ENCODE results near the gene GLUD1.
"Not testable (repeated sequence)": the region's sequence is repeated elsewhere in the genome, so short reads cannot be mapped to it uniquely, and the experiment has no call there.

Gene GLUD1

DNA sequence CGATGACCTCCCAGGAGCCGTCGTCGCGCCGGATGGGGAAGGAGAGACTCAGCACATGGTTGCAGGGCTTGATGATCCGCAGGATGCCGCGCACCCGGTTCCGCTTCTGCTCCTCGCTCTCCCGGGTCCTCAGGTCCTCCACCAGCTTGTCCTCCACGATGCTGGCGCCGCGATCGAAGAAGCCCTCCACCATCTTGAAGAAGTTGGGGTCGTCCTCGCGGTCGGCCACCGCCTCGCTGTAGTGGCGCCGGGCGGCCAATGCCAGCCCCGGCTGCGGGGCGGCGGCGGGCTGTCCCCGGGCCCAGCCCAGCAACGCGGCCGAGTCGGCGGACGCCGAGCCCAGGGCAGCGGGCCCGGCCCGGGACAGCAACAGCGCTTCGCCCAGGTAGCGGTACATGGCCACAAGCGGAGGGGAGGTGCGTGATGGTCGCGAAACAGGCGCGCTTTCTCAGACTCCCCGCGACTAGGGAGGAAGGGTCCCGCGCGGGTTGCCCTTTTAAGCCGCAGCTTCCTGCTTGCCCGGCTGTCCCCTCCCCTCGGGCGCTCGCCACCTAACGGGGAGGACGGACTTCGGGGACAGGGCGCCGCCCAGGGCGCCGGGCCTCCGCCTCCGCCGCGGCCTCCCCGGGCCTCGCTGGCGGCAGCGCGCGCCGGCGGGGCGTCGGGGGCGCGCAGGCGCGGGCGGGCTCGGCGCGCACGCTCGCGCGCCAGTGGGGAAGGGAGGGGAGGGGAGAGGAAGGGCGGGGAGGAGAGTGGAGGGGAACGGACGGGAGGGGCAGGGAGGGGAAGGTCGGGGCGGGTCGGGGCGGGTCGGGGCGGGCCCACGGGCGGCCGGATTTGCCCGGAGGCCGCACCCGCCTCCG is at the start of gene GLUD1, which contains the start of gene SHLD2:
Gene GLUD1 (minus strand): TSS at position 471 of the 863 bp plus-strand sequence. CDS start 74 bp downstream, at position 397.
Gene SHLD2 (plus strand): TSS at position 834 of the 863 bp plus-strand sequence. CDS start 56,149 bp downstream, outside the sequence.
- peak; percentile 76 to 82 for DNase-seq (ENCODE audit: low spot score in 2 of 2)
- Mint-ChIP-seq H3K4me3 (peak within 1 kb of the TSS; percentile 91), H3K27me3 (no peaks in the 10 kb centered on the region), H3K4me1 (peaks cover 29% of the 10 kb centered on the region), H3K9me3 (no peaks in the 10 kb centered on the region), H3K36me3 (peaks cover 3% of the 10 kb centered on the region), H3K27ac (peak within 1 kb of the TSS; percentile 85)
- peak; percentile 60 for ATAC-seq (ENCODE audit: low read depth)

- H3K4me3 Mint-ChIP-seq; DNase-seq (ENCODE audit: low spot score in 2 of 2); H3K9me3 Mint-ChIP-seq; H3K27me3 Mint-ChIP-seq; H3K36me3 Mint-ChIP-seq; H3K4me1 Mint-ChIP-seq; H3K27ac Mint-ChIP-seq; ATAC-seq (ENCODE audit: low read depth): not testable (repeated sequence)
These were observed 48.4 kb upstream of the GLUD1 start for GRCh38 chr10:87143109-87143418.

DNA sequence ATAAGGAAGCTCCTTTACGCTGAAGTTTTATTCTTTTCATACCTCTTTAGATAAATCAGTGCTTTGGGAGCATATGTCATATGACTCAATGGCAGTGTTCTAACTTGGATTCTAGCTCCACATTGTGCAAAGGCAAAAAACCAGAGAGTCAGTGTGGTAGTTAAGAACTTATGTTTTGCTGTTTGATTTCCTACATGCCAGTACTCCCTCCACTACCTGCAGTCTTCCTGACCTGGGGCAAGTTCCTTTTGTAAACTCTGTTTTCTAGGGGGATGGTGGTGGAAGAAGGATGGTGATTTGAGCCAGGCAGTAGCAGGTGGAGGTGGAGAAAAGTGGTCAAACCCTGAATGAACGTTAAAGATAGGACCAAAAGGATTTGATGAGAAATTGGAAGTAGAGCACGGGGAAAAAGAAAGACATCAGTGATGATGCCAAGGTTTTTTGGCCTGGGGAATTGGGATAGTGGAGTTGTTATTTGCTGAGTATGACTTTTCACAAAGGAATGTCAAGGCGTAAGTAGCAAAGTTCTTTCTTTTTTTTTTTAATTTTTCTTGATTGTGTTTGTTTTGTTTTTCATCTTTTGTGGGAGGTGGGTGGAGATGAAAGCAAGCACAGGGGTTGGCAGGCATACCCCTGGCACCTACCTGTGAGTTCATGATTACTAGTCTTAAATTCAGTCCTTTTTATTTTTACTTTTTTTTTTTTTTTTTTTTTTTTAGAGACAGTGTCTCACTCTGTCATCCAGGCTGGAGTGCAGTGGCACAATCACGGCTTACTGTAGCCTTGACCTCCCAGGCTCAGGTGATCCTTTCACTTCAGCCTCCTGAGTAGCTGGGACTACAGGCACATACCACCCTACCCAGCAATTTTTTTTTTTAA is 47.8 kb upstream of the GLUD1 start:
- not testable (repeated sequence) for ATAC-seq (ENCODE audit: low read depth)

GRCh38 chr10:87137478-87137877 is 42.8 kb upstream of the GLUD1 start:
- not testable (repeated sequence) for ATAC-seq (ENCODE audit: low read depth); H3K27ac Mint-ChIP-seq; H3K4me3 Mint-ChIP-seq; H3K4me1 Mint-ChIP-seq; H3K9me3 Mint-ChIP-seq; H3K27me3 Mint-ChIP-seq; DNase-seq (ENCODE audit: low spot score in 2 of 2)
- peaks cover 22% of the 10 kb centered on the region for H3K36me3 Mint-ChIP-seq

More for the DNA sequence above, 47.8 kb upstream of the GLUD1 start:
- not testable (repeated sequence) for H3K36me3 Mint-ChIP-seq; H3K4me3 Mint-ChIP-seq; H3K27ac Mint-ChIP-seq; H3K27me3 Mint-ChIP-seq; H3K9me3 Mint-ChIP-seq; DNase-seq (ENCODE audit: low spot score in 2 of 2); H3K4me1 Mint-ChIP-seq

- H3K36me3 Mint-ChIP-seq, result peaks cover 23% of the 10 kb centered on the region
These were observed 39.8 kb upstream of the GLUD1 start for GRCh38 chr10:87134440-87134839.

GRCh38 chr10:87133936-87134335 is 39.3 kb upstream of the GLUD1 start:
- not testable (repeated sequence) for ATAC-seq (ENCODE audit: low read depth); H3K9me3 Mint-ChIP-seq
- peaks cover 23% of the 10 kb centered on the region for H3K36me3 Mint-ChIP-seq

More at GRCh38 chr10:87134440-87134839, 39.8 kb upstream of the GLUD1 start:
- not testable (repeated sequence) for H3K4me1 Mint-ChIP-seq; ATAC-seq (ENCODE audit: low read depth); H3K9me3 Mint-ChIP-seq; DNase-seq (ENCODE audit: low spot score in 2 of 2); H3K4me3 Mint-ChIP-seq; H3K27ac Mint-ChIP-seq; H3K27me3 Mint-ChIP-seq

DNA sequence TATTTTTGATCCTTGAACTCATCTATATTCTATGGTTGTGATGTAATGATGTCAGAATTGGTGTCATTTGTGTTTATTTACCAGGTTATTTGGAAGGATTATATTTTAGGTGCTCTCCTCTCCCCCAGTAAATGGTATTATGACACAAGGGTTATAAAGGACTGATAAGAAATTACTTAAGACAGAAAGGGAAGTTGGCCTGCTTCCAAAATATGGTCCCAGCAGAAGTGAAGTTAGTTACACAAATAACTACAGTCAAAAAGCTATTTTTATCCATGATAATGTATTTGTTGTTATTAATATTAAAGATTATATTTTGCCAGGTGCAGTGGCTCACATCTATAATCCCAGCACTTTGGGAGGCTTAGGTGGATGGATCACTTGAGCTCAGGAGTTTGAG is 37.5 kb upstream of the GLUD1 start:
- H3K4me1 Mint-ChIP-seq; ATAC-seq (ENCODE audit: low read depth); H3K27me3 Mint-ChIP-seq; H3K27ac Mint-ChIP-seq; H3K9me3 Mint-ChIP-seq; H3K4me3 Mint-ChIP-seq; DNase-seq (ENCODE audit: low spot score in 2 of 2): not testable (repeated sequence)
- peaks cover 23% of the 10 kb centered on the region for H3K36me3 Mint-ChIP-seq

More at GRCh38 chr10:87133936-87134335, 39.3 kb upstream of the GLUD1 start:
- DNase-seq (ENCODE audit: low spot score in 2 of 2); H3K4me1 Mint-ChIP-seq; H3K27ac Mint-ChIP-seq; H3K4me3 Mint-ChIP-seq; H3K27me3 Mint-ChIP-seq: not testable (repeated sequence)

DNA sequence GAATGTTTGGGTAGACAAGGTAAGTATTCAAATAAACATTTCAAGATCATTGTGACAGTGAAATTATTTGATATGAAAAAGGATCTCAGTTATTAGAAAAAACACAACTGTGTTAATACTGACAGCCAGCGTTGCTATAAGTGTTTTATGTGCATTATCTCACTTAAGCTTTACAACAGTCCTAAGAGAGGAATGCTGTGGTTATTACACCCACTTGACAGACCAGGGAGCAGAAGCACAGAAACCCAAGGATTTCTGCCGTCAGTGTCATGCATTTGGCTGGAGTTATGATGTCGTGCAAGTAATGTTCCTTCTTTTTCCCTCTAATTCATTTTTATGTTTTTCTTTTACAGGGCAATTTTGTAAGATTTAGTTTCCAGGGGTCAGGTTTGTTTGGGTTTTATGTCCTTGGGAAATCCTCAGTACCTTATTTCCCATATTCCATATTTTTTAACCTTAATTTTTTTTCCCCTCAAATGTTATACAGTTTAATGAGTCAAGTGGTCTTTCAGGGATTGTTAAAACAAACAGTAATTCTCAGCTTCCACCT is 33.0 kb upstream of the GLUD1 start:
- H3K9me3 Mint-ChIP-seq, result not testable (repeated sequence)

DNA sequence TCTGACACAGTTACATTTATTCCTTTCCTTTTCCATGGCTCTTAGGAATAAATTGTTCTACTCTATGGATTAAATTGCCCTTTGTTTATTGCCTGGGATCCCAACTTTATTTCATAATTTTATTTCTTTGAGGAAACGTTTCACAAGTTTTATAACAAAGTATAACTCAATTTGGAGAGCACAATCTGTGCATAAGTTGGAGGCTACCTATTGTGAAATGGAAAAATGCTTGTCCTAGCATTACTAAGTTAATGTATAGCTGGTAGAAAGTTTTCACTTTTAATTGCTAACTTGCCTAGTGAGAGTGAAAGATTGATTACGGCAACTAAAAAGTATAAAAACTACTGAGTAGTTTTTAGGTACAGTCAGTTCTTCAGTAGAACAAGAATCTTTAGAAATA is 32.4 kb upstream of the GLUD1 start:
- not testable (repeated sequence) for DNase-seq (ENCODE audit: low spot score in 2 of 2); H3K4me3 Mint-ChIP-seq; ATAC-seq (ENCODE audit: low read depth); H3K27me3 Mint-ChIP-seq; H3K36me3 Mint-ChIP-seq; H3K4me1 Mint-ChIP-seq; H3K27ac Mint-ChIP-seq; H3K9me3 Mint-ChIP-seq

More for the DNA sequence above, 33.0 kb upstream of the GLUD1 start:
- not testable (repeated sequence) for DNase-seq (ENCODE audit: low spot score in 2 of 2); ATAC-seq (ENCODE audit: low read depth); H3K4me1 Mint-ChIP-seq; H3K4me3 Mint-ChIP-seq; H3K27me3 Mint-ChIP-seq; H3K36me3 Mint-ChIP-seq
- H3K27ac Mint-ChIP-seq, result peak overlapping the region; percentile 60

GRCh38 chr10:87123351-87123750 is 28.7 kb upstream of the GLUD1 start:
- H3K9me3 Mint-ChIP-seq; H3K4me3 Mint-ChIP-seq; H3K27me3 Mint-ChIP-seq; H3K4me1 Mint-ChIP-seq; DNase-seq (ENCODE audit: low spot score in 2 of 2); ATAC-seq (ENCODE audit: low read depth); H3K27ac Mint-ChIP-seq; H3K36me3 Mint-ChIP-seq: not testable (repeated sequence)

DNA sequence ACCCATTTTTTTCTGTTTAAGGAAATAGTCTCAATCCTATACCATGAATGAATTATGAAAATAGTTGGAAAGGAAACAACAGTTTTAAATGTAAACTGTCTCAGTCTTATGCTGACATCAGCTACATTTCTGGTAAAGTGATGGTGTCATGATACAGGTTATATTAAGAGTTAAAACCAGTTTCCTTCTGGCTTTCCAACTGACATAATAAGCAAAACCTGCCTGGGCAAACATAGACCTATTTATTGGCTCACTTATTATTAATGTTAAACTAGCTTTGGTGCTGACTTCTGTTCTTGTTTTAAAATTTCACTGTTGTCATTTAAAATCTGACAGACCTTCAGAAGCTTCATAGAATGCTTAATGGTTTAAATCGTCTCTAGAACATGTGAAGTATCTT is 24.4 kb upstream of the GLUD1 start:
- ATAC-seq (ENCODE audit: low read depth); H3K4me1 Mint-ChIP-seq; H3K9me3 Mint-ChIP-seq; DNase-seq (ENCODE audit: low spot score in 2 of 2); H3K4me3 Mint-ChIP-seq; H3K27ac Mint-ChIP-seq; H3K27me3 Mint-ChIP-seq: not testable (repeated sequence)
- H3K36me3 Mint-ChIP-seq, result peaks cover 14% of the 10 kb centered on the region

GRCh38 chr10:87118122-87118521 is 23.5 kb upstream of the GLUD1 start:
- not testable (repeated sequence) for H3K4me1 Mint-ChIP-seq; ATAC-seq (ENCODE audit: low read depth); H3K27me3 Mint-ChIP-seq; H3K4me3 Mint-ChIP-seq; DNase-seq (ENCODE audit: low spot score in 2 of 2); H3K27ac Mint-ChIP-seq; H3K9me3 Mint-ChIP-seq
- peaks cover 14% of the 10 kb centered on the region for H3K36me3 Mint-ChIP-seq

DNA sequence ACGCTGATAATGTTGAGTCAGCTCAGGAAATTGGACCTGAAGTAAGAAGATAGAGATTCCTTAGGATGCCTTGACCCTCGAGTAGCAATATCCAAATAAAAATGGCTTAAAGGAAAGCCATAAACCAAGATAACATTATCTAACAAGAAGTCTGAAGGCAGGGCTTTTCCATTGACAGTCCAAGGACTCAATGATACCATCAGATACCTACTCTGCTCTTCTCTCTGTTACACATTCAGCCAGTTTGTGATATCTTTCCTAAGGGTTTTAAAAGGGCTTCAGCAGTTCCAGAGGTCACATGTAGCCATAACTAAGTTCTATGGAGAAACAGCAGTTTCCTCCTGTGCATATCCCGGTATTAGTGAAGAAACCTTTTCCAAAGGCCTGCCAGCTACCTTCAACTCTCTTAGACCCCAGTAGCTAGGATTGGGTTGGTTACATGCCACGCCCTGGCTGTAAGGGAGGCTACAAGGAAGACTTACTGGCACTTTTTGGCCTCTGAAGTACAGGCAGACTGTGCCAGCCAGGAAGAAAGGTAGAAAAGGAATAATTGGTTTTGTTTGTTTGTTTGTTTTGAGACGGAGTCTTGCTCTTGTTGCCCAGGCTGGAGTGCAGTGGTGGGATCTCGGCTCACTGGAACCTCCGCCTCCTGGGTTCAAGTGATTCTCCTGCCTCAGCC is 10.9 kb upstream of the GLUD1 start:
- no peak for ATAC-seq (ENCODE audit: low read depth)
- Mint-ChIP-seq H3K27ac (no peak overlapping the region), H3K27me3 (no peaks in the 10 kb centered on the region), H3K4me3 (no peak overlapping the region), H3K4me1 (peaks cover 13% of the 10 kb centered on the region), H3K36me3 (peaks cover 32% of the 10 kb centered on the region), H3K9me3 (no peaks in the 10 kb centered on the region)
- DNase-seq (ENCODE audit: low spot score in 2 of 2), result no peak
